H9 (cell line): ENCODE results near the gene SUGP1. TPM values are rescaled to one million over a fixed set of nuclear protein-coding genes. Genes with fewer than 3 reads are reported as not detected.

ENCODE experiments used
- DNase-seq: peaks from one replicate; pipeline ENCODE4 v3.0.0-alpha.2; 2017
- H2AFZ ChIP-seq: one replicate; pipeline ENCODE4 v1.6.1; 2013; ENCODE audit warnings: mild to moderate bottlenecking, low read length, control low read depth, moderate library complexity
- H2AK5ac ChIP-seq: 2 replicates; pipeline ENCODE4 v1.6.1; 2013; ENCODE audit warnings: low read length, control low read depth, mixed read lengths; ENCODE audit not compliant: insufficient read length
- H2BK120ac ChIP-seq: one replicate; pipeline ENCODE4 v1.6.1; 2013; ENCODE audit warnings: low read depth, mild to moderate bottlenecking, low read length, control low read depth, inconsistent platforms; ENCODE audit not compliant: poor library complexity, severe bottlenecking
- H2BK12ac ChIP-seq: 2 replicates; pipeline ENCODE4 v1.6.1; 2013; ENCODE audit warnings: low read length, control low read depth, mixed read lengths, low read depth; ENCODE audit not compliant: insufficient read length
- H2BK15ac ChIP-seq: 2 replicates; pipeline ENCODE4 v1.6.1; 2013; ENCODE audit warnings: low read depth, low read length, control low read depth
- H2BK20ac ChIP-seq: one replicate; pipeline ENCODE4 v1.6.1; 2013; ENCODE audit warnings: low read depth, mild to moderate bottlenecking, low read length, control low read depth, inconsistent platforms; ENCODE audit not compliant: poor library complexity, severe bottlenecking
- H2BK5ac ChIP-seq: 2 replicates; pipeline ENCODE4 v1.6.1; 2013; ENCODE audit warnings: low read length, control low read depth, mixed read lengths; ENCODE audit not compliant: insufficient read length
- H3K14ac ChIP-seq: 2 replicates; pipeline ENCODE4 v1.6.1; 2013; ENCODE audit warnings: low read length, control low read depth; ENCODE audit not compliant: insufficient read depth
- H3K18ac ChIP-seq: 2 replicates; pipeline ENCODE4 v1.6.1; 2013; ENCODE audit warnings: low read depth, mild to moderate bottlenecking, mixed read lengths, low read length, control low read depth; ENCODE audit not compliant: insufficient read length
- H3K23ac ChIP-seq: 2 replicates; pipeline ENCODE4 v1.6.1; 2013; ENCODE audit warnings: low read length, control low read depth, mixed read lengths, low read depth; ENCODE audit not compliant: insufficient read length
- H3K23me2 ChIP-seq: 2 replicates; pipeline ENCODE4 v1.6.1; 2013; ENCODE audit warnings: low read depth, mild to moderate bottlenecking, mixed read lengths, low read length, control low read depth; ENCODE audit not compliant: insufficient read length, poor library complexity, severe bottlenecking
- H3K27ac ChIP-seq: 2 replicates; pipeline ENCODE4 v1.5.1; 2013; ENCODE audit warnings: low read length, control low read depth, mixed read lengths, low read depth; ENCODE audit not compliant: insufficient read length
- H3K27me3 ChIP-seq: 2 replicates; pipeline ENCODE4 v1.6.1; 2013; ENCODE audit warnings: low read length, control low read depth, inconsistent platforms; ENCODE audit not compliant: insufficient read depth
- H3K4ac ChIP-seq: 2 replicates; pipeline ENCODE4 v1.6.1; 2013; ENCODE audit warnings: low read depth, mild to moderate bottlenecking, control low read depth, inconsistent platforms, low read length, moderate library complexity
- H3K4me1 ChIP-seq: 2 replicates; pipeline ENCODE4 v1.6.1; 2013; ENCODE audit warnings: low read length, control low read depth, inconsistent platforms; ENCODE audit not compliant: insufficient read depth
- H3K4me2 ChIP-seq: 2 replicates; pipeline ENCODE4 v1.6.1; 2013; ENCODE audit warnings: low read length, control low read depth, mixed read lengths; ENCODE audit not compliant: insufficient read length, insufficient read depth
- H3K56ac ChIP-seq: 2 replicates; pipeline ENCODE4 v1.6.1; 2013; ENCODE audit warnings: low read depth, mild to moderate bottlenecking, mixed read lengths, low read length, control low read depth; ENCODE audit not compliant: insufficient read length
- H3K79me1 ChIP-seq: 2 replicates; pipeline ENCODE4 v1.6.1; 2013; ENCODE audit warnings: low read depth, mild to moderate bottlenecking, moderate library complexity, low read length, control low read depth, inconsistent platforms; ENCODE audit not compliant: insufficient read depth, poor library complexity, severe bottlenecking
- H3K79me2 ChIP-seq: 2 replicates; pipeline ENCODE4 v1.6.1; 2013; ENCODE audit warnings: low read length, control low read depth, inconsistent platforms; ENCODE audit not compliant: insufficient read depth
- H3K9ac ChIP-seq: 2 replicates; pipeline ENCODE4 v1.6.1; 2013; ENCODE audit warnings: low read length, control low read depth, mixed read lengths; ENCODE audit not compliant: insufficient read length; ENCODE audit errors: extremely low read depth
- H3K9me3 ChIP-seq: one replicate; pipeline ENCODE4 v1.6.1; 2013; ENCODE audit warnings: low read depth, low read length, inconsistent platforms; ENCODE audit not compliant: control insufficient read depth
- H3T11ph ChIP-seq: one replicate; pipeline ENCODE4 v1.6.1; 2013; ENCODE audit warnings: mild to moderate bottlenecking, low read length, control low read depth, inconsistent platforms
- H4K20me1 ChIP-seq: one replicate; pipeline ENCODE4 v1.6.1; 2013; ENCODE audit not compliant: control insufficient read depth, insufficient read length, insufficient read depth
- H4K5ac ChIP-seq: 2 replicates; pipeline ENCODE4 v1.6.1; 2013; ENCODE audit warnings: low read depth, mild to moderate bottlenecking, mixed read lengths, low read length, control low read depth; ENCODE audit not compliant: insufficient read length
- H4K8ac ChIP-seq: replicated peaks from 2 replicates; pipeline ENCODE4 v1.6.1; 2013; ENCODE audit warnings: low read length, control low read depth, mixed read lengths, low read depth; ENCODE audit not compliant: insufficient read length
- H4K91ac ChIP-seq: 2 replicates; pipeline ENCODE4 v1.6.1; 2013; ENCODE audit warnings: low read depth, mild to moderate bottlenecking, moderate library complexity, mixed read lengths, low read length, control low read depth; ENCODE audit not compliant: insufficient read length
- H3K27ac Mint-ChIP-seq, 3 experiments: 2 replicates in 2 of 3; 3 replicates in 1 of 3; pipeline ENCODE4 v1.8.0; 2020 to 2021; ENCODE audit warnings: mixed read lengths in 3 of 3, mild to moderate bottlenecking in 1 of 3, moderate library complexity in 1 of 3
- H3K27me3 Mint-ChIP-seq: 2 replicates; pipeline ENCODE4 v1.8.0; 2021; ENCODE audit warnings: low read depth, mild to moderate bottlenecking, moderate library complexity, mixed read lengths
- H3K36me3 Mint-ChIP-seq, 3 experiments: 2 replicates in 2 of 3; 3 replicates in 1 of 3; pipeline ENCODE4 v1.8.0; 2020 to 2021; ENCODE audit warnings: low read depth in 3 of 3, mixed read lengths in 3 of 3; ENCODE audit not compliant: insufficient read depth in 1 of 3
- H3K4me1 Mint-ChIP-seq, 2 experiments: 2 replicates each; pipeline ENCODE4 v1.8.0; 2020; ENCODE audit warnings: mixed read lengths in 2 of 2
- H3K4me3 Mint-ChIP-seq, 2 experiments: 2 replicates in 1 of 2; 3 replicates in 1 of 2; pipeline ENCODE4 v1.8.0; 2020 to 2021; ENCODE audit warnings: mild to moderate bottlenecking in 2 of 2, mixed read lengths in 2 of 2, moderate library complexity in 1 of 2
- H3K9me3 Mint-ChIP-seq, 2 experiments: 2 replicates in 1 of 2; 3 replicates in 1 of 2; pipeline ENCODE4 v1.8.0; 2020; ENCODE audit warnings: mild to moderate bottlenecking in 2 of 2, mixed read lengths in 2 of 2, moderate library complexity in 1 of 2
- CTCF ChIP-seq: fragments of 200-600 bp; sonication (generic); conservative IDR thresholded peaks from 3 replicates; pipeline ENCODE4 v1.8.0; 2021; ENCODE audit warnings: antibody characterized with exemption, mild to moderate bottlenecking
- WGBS: extraction: QIAGEN DNeasy Blood & Tissue Kit; methylation state at CpG from one replicate; pipeline ENCODE4 v1.1.7; 2013; ENCODE audit warnings: missing lambda C conversion rate, low lambda C conversion rate, mixed read lengths; ENCODE audit not compliant: insufficient read length; ENCODE audit errors: extremely low coverage; 5-methylcytosine and 5-hydroxymethylcytosine counted together
- total RNA-seq: library from RNA; stranded (reverse); gene quantifications from 2 replicates; pipeline ENCODE4 v1.2.1, GENCODE V29; 2021

Gene SUGP1
- total RNA-seq, 1 experiment from 2014 or later: 103 TPM

DNA sequence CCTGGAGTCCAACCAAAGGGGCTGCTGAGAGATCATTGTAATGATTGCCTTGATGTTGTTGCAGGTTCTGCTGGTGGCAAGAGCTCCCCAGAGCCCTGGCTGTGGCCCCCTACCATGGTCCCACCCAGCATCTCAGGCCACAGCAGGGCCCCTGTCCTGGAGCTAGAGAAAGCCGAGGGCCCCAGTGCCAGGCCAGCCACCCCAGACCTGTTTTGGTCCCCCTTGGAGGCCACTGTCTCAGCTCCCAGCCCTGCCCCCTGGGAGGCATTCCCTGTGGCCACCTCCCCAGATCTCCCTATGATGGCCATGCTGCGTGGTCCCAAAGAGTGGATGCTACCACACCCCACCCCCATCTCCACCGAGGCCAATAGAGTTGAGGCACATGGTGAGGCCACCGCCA is 93.1 kb downstream of the SUGP1 start:
- WGBS: no CpG with 5 or more reads among the region's 4 CpGs
- peaks cover 0 to 9% of the 10 kb centered on the region in 2 experiments; a peak in 3 of 5 replicates for H3K9me3 Mint-ChIP-seq

More for the DNA sequence above, 93.1 kb downstream of the SUGP1 start:
- no peak for TF ChIP-seq CTCF
- Histone ChIP-seq H3K4ac (no peak overlapping the region), H3T11ph (no peak overlapping the region), H3K79me2 (no peaks in the 10 kb centered on the region), H2BK20ac (no peak overlapping the region), H3K18ac (no peak overlapping the region), H3K9ac (no peak overlapping the region), H2AK5ac (no peak overlapping the region), H3K23ac (no peak overlapping the region), H4K5ac (no peak overlapping the region), H4K91ac (no peak overlapping the region), H3K4me1 (no peaks in the 10 kb centered on the region), H3K9me3 (no peaks in the 10 kb centered on the region), H3K56ac (no peak overlapping the region), H3K23me2 (no peaks in the 10 kb centered on the region), H3K14ac (no peak overlapping the region), H4K8ac (no peak overlapping the region), H4K20me1 (no peaks in the 10 kb centered on the region), H2BK15ac (no peak overlapping the region), H2AFZ (no peak overlapping the region), H3K79me1 (no peaks in the 10 kb centered on the region), H3K27me3 (peaks cover 4% of the 10 kb centered on the region; the same call in 1 of the 2 replicates), H2BK5ac (no peak overlapping the region), H2BK12ac (no peak overlapping the region), H2BK120ac (no peak overlapping the region), H3K4me2 (no peak overlapping the region), H3K27ac (no peak overlapping the region)
- no peaks in the 10 kb centered on the region for H3K36me3 Mint-ChIP-seq
- DNase-seq: no peak
- H3K27ac Mint-ChIP-seq: no peak overlapping the region
- H3K4me3 Mint-ChIP-seq: no peak overlapping the region
- H3K4me1 Mint-ChIP-seq: peaks cover 0 to 3% of the 10 kb centered on the region in 2 experiments; a peak in 1 of 4 replicates
- peaks cover 94% of the 10 kb centered on the region for H3K27me3 Mint-ChIP-seq
